GM19043 (cell line): ENCODE data around the gene HMGB4.

ENCODE experiments used
- ATAC-seq: cut with Tn5 transposase; IDR thresholded peaks from one replicate; pipeline ENCODE4 v1.9.1; 2021; ENCODE audit warnings: low read depth; ENCODE audit not compliant: unreplicated experiment

HMGB4 gene

GRCh38 chr1:33863779-33864178 lies at the start of gene HMGB4:
HMGB4 (plus strand) TSS chr1:33864079; CDS start chr1:33864192, 113 bp downstream.
- ATAC-seq: no peak

- no peak for ATAC-seq
Measured at GRCh38 chr1:33814166-33814565, 49.7 kb upstream of the HMGB4 start.

- ATAC-seq: no peak
Measured at GRCh38 chr1:33815061-33815460, 48.8 kb upstream of the HMGB4 start.

- no peak for ATAC-seq
Measured at GRCh38 chr1:33818071-33818470, 45.8 kb upstream of the HMGB4 start.

GRCh38 chr1:33819290-33819912 lies 44.5 kb upstream of the HMGB4 start:
- no peak for ATAC-seq

GRCh38 chr1:33819913-33820311 lies 44.0 kb upstream of the HMGB4 start:
- no peak for ATAC-seq

- no peak for ATAC-seq
Measured at GRCh38 chr1:33820804-33821203, 43.1 kb upstream of the HMGB4 start.

GRCh38 chr1:33821291-33821690 lies 42.6 kb upstream of the HMGB4 start:
- ATAC-seq: no peak

- no peak for ATAC-seq
Measured at GRCh38 chr1:33822396-33822795, 41.5 kb upstream of the HMGB4 start.

GRCh38 chr1:33823401-33823800 lies 40.5 kb upstream of the HMGB4 start:
- ATAC-seq: no peak

- no peak for ATAC-seq
Measured at GRCh38 chr1:33823830-33824229, 40.0 kb upstream of the HMGB4 start.

- ATAC-seq: no peak
Measured at GRCh38 chr1:33824321-33824720, 39.6 kb upstream of the HMGB4 start.

- no peak for ATAC-seq
Measured at GRCh38 chr1:33824971-33825370, 38.9 kb upstream of the HMGB4 start.

- no peak for ATAC-seq
Measured at GRCh38 chr1:33825506-33825905, 38.4 kb upstream of the HMGB4 start.

- no peak for ATAC-seq
Measured at GRCh38 chr1:33826311-33826710, 37.6 kb upstream of the HMGB4 start.

- no peak for ATAC-seq
Measured at GRCh38 chr1:33826711-33827110, 37.2 kb upstream of the HMGB4 start.

GRCh38 chr1:33828059-33828458 lies 35.8 kb upstream of the HMGB4 start:
- no peak for ATAC-seq

- no peak for ATAC-seq
Measured at GRCh38 chr1:33828654-33829053, 35.2 kb upstream of the HMGB4 start.

GRCh38 chr1:33836911-33837310 lies 27.0 kb upstream of the HMGB4 start:
- no peak for ATAC-seq

- no peak for ATAC-seq
Measured at GRCh38 chr1:33837635-33838034, 26.2 kb upstream of the HMGB4 start.

GRCh38 chr1:33841494-33841893 lies 22.4 kb upstream of the HMGB4 start:
- no peak for ATAC-seq

- ATAC-seq: no peak
Measured at GRCh38 chr1:33842348-33842747, 21.5 kb upstream of the HMGB4 start.

- ATAC-seq: no peak
Measured at GRCh38 chr1:33844166-33844565, 19.7 kb upstream of the HMGB4 start.
